Fibroblast of the aortic adventitia (primary cell): Measurements from ENCODE around the gene PRLR. TPM values are rescaled to one million over a fixed set of nuclear protein-coding genes. Genes with fewer than 3 reads are reported as not detected.
"Not testable (repeated sequence)": the region's sequence is repeated elsewhere in the genome, so short reads cannot be mapped to it uniquely, and the experiment has no call there.

Experiments
- DNase-seq: peaks from one replicate; pipeline ENCODE4 v3.0.0-alpha.2; 2010; ENCODE audit warnings: low read depth
- H3K4me3 ChIP-seq: 2 replicates; pipeline ENCODE4 v1.5.1; 2011; ENCODE audit warnings: low read depth, mild to moderate bottlenecking, control low read depth, low read length, moderate library complexity
- CTCF ChIP-seq: IDR thresholded peaks from 2 replicates; pipeline ENCODE4 v1.5.1; 2011; ENCODE audit warnings: mild to moderate bottlenecking, low read length, control low read depth, inconsistent platforms; ENCODE audit not compliant: insufficient read depth
- total RNA-seq: library from RNA; depleted of rRNA; stranded (reverse); fragments of >200 nt; gene quantifications from 2 replicates; pipeline ENCODE4 v1.2.3, GENCODE V29; 2012; ENCODE audit warnings: low replicate concordance

PRLR gene
- total RNA-seq, 1 donor = 0.63 TPM

- DNase-seq = no peak
- H3K4me3 ChIP-seq = no peak overlapping the region
- no peak for TF ChIP-seq CTCF
These were observed 23.3 kb upstream of the PRLR start for GRCh38 chr5:35253582-35253981.

- H3K4me3 ChIP-seq = no peak overlapping the region
- TF ChIP-seq CTCF = no peak
- DNase-seq = no peak
These were observed 22.7 kb upstream of the PRLR start for GRCh38 chr5:35252963-35253362.

GRCh38 chr5:35248843-35249780 lies 18.8 kb upstream of the PRLR start:
- DNase-seq = no peak
- TF ChIP-seq CTCF = no peak
- H3K4me3 ChIP-seq = no peak overlapping the region

GRCh38 chr5:35247648-35248034 lies 17.4 kb upstream of the PRLR start:
- H3K4me3 ChIP-seq = no peak overlapping the region
- peak; percentile 21 for DNase-seq
- no peak for TF ChIP-seq CTCF

GRCh38 chr5:35246900-35247647 lies 16.8 kb upstream of the PRLR start:
- peak; percentile 38 for DNase-seq
- no peak overlapping the region for H3K4me3 ChIP-seq
- no peak for TF ChIP-seq CTCF

GRCh38 chr5:35246411-35246810 lies 16.1 kb upstream of the PRLR start:
- TF ChIP-seq CTCF = no peak
- DNase-seq = no peak
- H3K4me3 ChIP-seq = no peak overlapping the region

- DNase-seq, H3K4me3 ChIP-seq: not testable (repeated sequence)
These were observed 15.1 kb upstream of the PRLR start for GRCh38 chr5:35245371-35245770.
